ENCODE results near the gene GALNTL6.

- TF ChIP-seq CTCF (IDR thresholded peaks at IDR 0.05 in 2 of 3, conservative IDR thresholded peaks at IDR 0.05 in 1 of 3; ENCODE audit: borderline replicate concordance in 1 of 3, insufficient read depth in 1 of 3, low read depth in 2 of 3, low read length in 2 of 3) (no peak), ZFX (IDR thresholded peaks at IDR 0.05) (no peak), POLR2A (IDR thresholded peaks at IDR 0.05; ENCODE audit: borderline replicate concordance, extremely low read depth, insufficient read depth, insufficient read length) (no peak), EZH2 (IDR thresholded peaks at IDR 0.05) (no peak), ELF1 (IDR thresholded peaks at IDR 0.05; ENCODE audit: borderline replicate concordance, low read depth) (no peak), SIN3A (IDR thresholded peaks at IDR 0.05; ENCODE audit: low read depth) (no peak), EZH2phosphoT487 (IDR thresholded peaks at IDR 0.05; ENCODE audit: borderline replicate concordance) (no peak), POLR2AphosphoS5 (IDR thresholded peaks at IDR 0.05; ENCODE audit: low read depth, low read length) (no peak), ZNF274 (IDR thresholded peaks at IDR 0.05; ENCODE audit: low read depth, low read length) (no peak), YY1 (IDR thresholded peaks at IDR 0.05; ENCODE audit: extremely low read depth, insufficient replicate concordance, low read depth, low read length) (no peak)
These were observed 892.4 kb downstream of the GALNTL6 start for GRCh38 chr4:172705565-172705964.
